ENCODE measurements around the gene KRTAP1-5.

KRTAP1-5 gene

DNA sequence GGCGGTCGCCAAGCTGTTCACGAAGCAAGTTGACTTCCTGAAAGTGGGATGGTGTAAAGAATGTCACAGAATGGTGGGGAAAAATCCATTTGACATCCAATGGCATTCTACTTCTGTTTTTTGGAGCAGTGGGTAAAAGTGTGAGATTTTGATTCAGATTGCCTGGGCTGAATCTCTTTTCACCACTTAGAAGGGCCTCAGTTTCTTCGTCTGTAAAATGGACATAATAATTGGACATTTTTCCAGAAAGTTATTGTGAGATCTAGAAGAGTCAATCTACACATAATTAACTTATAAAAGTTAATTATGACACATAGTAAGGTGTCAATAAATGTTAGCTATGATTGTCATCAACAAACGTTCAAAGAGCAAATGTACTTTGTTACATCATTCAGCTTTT lies 45.9 kb downstream of the KRTAP1-5 start:
- in situ Hi-C loops (cut with MboI; ENCODE audit: low sequenced_read_pairs): no loop called here
- Histone ChIP-seq H3K9me3 (no peaks in the 10 kb centered on the region), H3K36me3 (replicated peaks) (no peaks in the 10 kb centered on the region), H3K4me3 (no peak overlapping the region), H3K27me3 (ENCODE audit: low read depth) (peaks cover 16% of the 10 kb centered on the region), H3K4me1 (no peaks in the 10 kb centered on the region)
- no peak for DNase-seq (ENCODE audit: low spot score in 2 of 2)

DNA sequence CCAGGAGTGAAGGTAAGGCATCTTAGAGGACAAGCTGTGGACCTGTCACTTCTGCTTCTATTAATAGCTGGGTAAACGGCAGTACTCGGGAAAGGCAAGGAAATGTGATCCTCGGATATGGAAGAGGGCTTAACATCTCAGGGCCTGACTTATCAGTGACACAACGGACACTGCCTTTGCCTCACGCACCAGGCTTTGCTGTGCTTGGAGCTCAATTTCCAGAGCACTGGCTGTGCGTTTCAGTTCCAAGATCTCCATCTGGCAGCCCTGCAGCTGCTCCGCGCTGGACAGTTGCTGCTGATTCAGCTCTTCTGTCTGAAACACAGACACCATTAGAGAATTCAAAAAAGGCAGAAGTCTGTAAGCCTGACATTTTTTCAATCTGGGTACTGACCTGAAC lies 46.4 kb downstream of the KRTAP1-5 start:
- Histone ChIP-seq H3K9me3 (no peaks in the 10 kb centered on the region), H3K4me1 (no peaks in the 10 kb centered on the region), H3K27me3 (ENCODE audit: low read depth) (peaks cover 17% of the 10 kb centered on the region), H3K4me3 (no peak overlapping the region), H3K36me3 (replicated peaks) (no peaks in the 10 kb centered on the region)
- no peak for DNase-seq (ENCODE audit: low spot score in 2 of 2)
- in situ Hi-C loops (cut with MboI; ENCODE audit: low sequenced_read_pairs): no loop called here

DNA sequence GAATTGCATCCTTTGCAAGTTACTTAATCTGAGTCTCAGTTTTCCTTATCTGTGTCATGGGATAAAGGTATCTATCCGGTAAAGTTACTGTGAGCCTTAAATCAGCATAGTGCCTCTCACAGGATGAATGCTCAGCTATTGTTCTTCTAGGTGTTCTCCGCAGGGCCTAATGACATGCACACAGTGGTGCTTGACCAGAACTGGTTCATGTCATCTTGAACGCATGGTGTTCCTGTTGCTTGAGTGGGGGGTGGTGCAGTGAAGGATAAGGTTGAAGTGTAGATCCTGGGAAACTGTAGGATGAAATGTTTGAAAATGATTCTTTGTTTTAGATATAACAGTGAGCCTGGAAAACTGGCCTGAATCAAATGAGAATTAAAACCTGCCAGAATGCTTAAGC lies 46.9 kb downstream of the KRTAP1-5 start:
- DNase-seq (ENCODE audit: low spot score in 2 of 2): no peak
- in situ Hi-C loops (cut with MboI; ENCODE audit: low sequenced_read_pairs): no loop called here

DNA sequence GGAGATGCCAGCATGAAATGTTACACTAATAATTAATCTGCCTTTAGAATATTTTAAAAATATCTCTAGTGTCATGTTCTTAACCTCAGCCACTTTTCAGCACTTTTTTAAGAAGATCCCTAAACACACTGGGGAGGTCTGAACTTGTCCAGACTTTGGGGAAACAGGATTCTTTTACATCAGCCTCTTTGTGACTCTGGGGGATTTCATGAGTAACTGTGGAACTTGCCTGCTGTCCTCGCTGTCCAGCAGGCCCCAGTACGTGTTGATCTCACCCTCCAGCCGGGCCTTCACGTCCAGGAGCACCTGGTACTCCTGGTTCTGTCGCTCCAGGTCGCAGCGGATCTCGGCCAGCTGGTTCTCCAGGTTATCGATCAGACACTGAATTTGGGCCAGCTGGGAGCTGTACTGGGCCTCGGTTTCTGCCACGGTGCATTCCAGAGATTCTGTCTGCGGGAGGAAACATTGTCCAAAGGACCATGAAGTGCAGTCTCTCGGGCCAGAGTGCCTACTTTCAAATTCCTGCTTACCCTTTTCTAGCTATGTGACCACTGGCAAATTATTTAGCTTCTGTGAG lies 48.3 kb downstream of the KRTAP1-5 start:
- no peak for DNase-seq (ENCODE audit: low spot score in 2 of 2)
- in situ Hi-C loops (cut with MboI; ENCODE audit: low sequenced_read_pairs): no loop called here

More for the DNA sequence above, 46.9 kb downstream of the KRTAP1-5 start:
- no peaks in the 10 kb centered on the region for H3K36me3 ChIP-seq (replicated peaks)
- H3K4me3 ChIP-seq: no peak overlapping the region
- peaks cover 21% of the 10 kb centered on the region for H3K27me3 ChIP-seq (ENCODE audit: low read depth)
- H3K4me1 ChIP-seq: no peaks in the 10 kb centered on the region
- H3K9me3 ChIP-seq: no peaks in the 10 kb centered on the region

More for the DNA sequence above, 48.3 kb downstream of the KRTAP1-5 start:
- Histone ChIP-seq H3K4me3 (no peak overlapping the region), H3K9me3 (no peaks in the 10 kb centered on the region), H3K4me1 (no peaks in the 10 kb centered on the region), H3K36me3 (replicated peaks) (no peaks in the 10 kb centered on the region), H3K27me3 (ENCODE audit: low read depth) (peaks cover 11% of the 10 kb centered on the region)

All from HAP-1 (cell line).